NCI-H146 (cell line): ENCODE measurements around the gene MSL1.

Experiments
- DNase-seq: peaks from one replicate; lab custom pipeline; 2025; lab: John Stamatoyannopoulos, UW

The MSL1 gene

GRCh38 chr17:40121181-40122135, at the start of gene MSL1:
MSL1 (plus strand) TSS chr17:40121971; CDS start chr17:40122613, 642 bp downstream.
- peak; percentile 83 for DNase-seq

GRCh38 chr17:40072040-40072734, 49.6 kb upstream of the MSL1 start:
- peak; percentile 53 for DNase-seq

DNA sequence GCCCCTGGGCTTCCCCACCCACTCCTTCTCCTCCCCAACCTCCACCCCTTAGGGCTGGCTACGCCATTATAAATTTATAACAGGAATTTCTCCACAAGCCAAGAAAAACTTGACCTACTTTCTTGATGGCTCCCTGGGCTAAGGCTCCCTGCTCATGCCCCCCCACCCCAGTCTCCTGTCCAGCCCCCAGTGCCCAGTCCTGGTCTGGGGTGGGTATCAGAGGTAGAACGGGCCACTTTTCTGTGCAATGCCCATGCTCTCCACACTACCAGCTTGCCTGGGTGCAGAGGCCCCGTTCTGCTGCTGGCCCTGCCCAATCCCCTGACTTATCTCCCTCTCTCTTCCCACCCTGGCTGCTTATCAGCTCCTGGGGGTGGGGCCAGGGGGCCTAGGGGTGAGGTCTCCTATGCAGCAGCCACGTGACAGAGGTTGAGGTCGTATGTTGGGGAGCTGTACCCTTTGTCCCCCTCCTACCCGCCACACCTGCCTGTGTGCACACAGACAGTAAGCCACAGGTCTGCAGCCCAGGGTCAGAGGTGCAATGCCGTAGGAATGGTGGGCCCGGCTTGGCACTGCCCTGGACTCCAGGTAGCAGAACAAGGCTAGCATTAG, 48.9 kb upstream of the MSL1 start:
- DNase-seq, result no peak

DNA sequence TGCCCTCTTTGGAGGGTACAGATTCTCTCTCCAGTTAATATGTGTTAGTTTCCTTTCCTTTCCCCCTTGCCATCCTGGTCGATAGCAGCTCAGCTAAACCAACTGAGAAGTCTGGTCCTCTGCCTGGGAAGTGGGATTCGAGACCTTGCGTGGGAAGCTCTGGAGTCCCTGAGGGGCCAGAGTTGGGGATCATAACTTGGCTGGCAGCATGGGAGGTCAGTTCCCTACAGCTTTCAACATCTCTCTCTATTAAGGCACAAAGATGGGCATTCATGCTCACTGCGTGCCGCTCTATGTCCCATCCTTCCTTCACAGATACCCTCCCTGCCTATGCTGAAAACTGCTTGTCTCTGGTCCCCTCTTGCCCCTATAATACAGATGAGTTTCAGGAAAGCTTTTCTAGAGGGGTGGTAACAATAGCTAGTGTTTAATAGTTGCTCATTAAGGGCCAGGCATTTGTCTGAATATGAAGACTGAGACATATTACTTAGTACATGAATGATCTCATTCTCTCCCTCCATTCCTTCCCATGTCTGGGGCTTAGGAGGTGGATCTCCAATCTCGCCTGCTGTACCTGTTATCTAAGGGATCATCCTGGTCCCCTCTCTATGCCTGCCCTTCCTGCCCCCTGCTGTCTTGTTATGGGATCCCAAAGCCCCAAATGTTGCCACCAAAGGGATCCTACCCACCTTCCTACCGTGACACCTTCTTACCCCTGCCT, 48.2 kb upstream of the MSL1 start:
- DNase-seq, result no peak

DNA sequence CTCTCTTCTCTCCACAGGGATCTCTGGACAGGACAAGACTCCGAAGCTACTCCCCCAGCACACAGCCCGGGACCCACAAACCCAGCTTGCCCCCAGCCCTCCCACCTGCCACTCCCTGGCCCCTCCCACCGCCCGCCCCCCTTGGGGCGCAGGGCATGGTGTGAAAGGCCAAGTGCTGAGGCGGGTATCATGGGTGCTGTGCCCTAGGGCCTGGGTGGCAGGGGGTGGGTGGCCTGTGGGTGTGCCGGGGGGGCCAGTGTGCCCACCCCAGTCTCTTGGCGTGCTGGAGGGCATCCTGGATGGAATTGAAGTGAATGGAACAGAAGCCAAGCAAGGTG, 47.6 kb upstream of the MSL1 start:
- DNase-seq, result no peak

DNA sequence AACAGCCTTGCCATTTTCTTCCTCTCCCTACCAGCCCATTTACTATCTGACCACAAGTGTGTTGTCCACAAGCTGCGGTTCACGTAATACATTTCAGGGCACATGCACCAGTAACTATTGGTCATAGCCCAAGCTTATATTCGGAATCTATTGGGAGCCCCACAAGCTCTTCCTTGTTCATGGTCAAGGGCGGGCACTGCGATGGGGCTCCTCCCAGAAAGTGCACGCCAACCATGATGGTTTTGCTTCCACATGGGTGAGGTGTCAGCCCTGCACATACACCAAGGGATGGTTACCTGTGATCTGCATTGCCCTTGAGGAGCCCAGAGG, 46.9 kb upstream of the MSL1 start:
- no peak for DNase-seq

- peak; percentile 27 for DNase-seq
These were observed 46.4 kb upstream of the MSL1 start for GRCh38 chr17:40075201-40075941.

- no peak for DNase-seq
These were observed 45.8 kb upstream of the MSL1 start for GRCh38 chr17:40075942-40076498.

- DNase-seq, result no peak
These were observed 45.2 kb upstream of the MSL1 start for GRCh38 chr17:40076591-40076990.

DNA sequence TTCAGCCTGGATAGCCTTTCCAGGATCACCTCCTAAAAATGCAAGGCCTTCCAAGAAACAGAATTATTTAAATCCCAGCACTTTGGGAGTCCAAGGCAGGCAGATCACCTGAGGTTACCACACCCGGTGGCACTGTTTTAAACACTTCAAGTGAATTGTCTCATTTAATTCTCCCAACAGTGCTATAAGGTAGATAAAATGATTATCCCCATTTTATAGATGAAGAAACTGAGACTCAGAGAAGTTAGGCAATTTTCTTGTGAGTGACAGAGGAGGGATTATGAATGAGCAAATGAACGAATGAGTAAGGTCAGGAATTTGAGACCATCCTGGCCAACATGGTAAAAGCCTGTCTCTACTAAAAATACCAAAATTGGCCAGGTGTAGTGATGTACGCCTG, 42.2 kb upstream of the MSL1 start:
- no peak for DNase-seq

DNA sequence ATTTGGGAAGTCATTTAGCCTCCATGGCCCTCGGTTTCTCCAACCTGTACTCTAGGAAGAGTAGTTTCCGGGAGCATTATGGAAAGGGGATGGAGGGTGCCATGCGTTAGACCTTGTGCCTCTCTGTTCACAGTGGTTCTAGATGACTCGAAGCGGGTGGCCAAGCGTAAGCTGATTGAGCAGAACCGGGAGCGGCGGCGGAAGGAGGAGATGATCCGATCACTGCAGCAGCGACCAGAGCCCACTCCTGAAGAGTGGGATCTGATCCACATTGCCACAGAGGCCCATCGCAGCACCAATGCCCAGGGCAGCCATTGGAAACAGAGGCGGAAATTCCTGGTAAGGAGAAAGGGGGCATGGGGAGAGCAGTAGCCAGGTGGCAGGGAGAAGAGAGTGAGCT, 37.3 kb upstream of the MSL1 start:
- DNase-seq, result no peak

GRCh38 chr17:40086150-40087044, 35.4 kb upstream of the MSL1 start:
- DNase-seq, result peak; percentile 44

DNA sequence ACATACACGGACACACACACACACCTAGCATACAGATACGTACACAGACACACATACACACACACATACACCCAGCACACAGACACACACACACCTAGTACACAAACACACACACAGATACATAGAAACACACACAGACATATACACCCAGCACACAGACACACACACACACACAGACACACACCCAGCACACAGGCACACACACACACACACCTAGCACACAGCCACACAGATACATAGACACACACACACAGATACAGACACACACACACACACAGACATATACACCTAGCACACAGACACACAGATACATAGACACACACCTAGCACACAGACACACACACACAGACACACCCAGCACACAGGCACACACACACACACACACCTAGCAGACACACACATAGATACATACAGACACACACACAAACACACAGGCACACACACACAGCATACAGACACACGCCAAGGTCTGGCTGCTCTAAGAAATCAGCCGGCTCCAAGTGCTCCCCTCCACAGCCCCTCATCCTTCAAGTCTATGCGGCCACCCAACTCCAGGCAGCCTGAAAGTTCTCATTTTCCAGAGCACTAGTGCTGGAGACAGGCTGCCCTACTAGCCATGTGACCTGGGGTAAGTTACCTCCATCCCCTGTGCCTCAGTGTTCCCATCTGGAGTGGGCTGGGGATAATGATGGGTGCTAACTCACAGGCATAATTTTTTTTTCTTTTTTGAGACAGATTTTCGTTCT, 34.5 kb upstream of the MSL1 start:
- no peak for DNase-seq

DNA sequence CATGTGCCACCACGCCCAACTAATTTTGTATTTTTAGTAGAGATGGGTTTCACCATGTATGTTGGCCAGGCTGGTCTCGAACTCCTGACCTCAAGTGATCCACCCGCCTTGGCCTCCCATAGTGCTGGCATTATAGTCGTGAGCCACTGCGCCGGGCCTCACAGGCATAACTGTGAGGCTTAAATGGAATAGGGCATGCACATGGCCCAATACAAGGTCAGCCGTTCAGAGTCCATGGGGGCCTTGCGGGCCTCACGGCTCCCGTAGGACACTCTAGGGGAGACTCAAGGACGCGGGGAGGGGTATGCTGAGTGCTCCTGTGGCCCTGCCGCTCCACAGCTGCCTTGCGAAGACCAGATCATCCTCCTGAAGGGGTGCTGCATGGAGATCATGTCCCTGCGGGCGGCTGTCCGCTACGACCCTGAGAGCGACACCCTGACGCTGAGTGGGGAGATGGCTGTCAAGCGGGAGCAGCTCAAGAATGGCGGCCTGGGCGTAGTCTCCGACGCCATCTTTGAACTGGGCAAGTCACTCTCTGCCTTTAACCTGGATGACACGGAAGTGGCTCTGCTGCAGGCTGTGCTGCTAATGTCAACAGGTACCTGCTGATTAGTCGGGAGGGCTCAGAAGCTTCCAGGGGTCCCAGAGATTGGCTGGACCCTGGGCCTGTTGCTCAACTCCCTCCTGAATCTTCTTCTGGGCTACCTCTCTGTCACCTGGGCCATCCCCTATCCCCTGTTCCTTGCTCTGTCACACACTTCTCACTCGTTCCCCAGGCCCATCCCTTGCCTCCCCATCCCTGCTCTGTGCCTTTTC, 33.7 kb upstream of the MSL1 start:
- DNase-seq, result no peak

DNA sequence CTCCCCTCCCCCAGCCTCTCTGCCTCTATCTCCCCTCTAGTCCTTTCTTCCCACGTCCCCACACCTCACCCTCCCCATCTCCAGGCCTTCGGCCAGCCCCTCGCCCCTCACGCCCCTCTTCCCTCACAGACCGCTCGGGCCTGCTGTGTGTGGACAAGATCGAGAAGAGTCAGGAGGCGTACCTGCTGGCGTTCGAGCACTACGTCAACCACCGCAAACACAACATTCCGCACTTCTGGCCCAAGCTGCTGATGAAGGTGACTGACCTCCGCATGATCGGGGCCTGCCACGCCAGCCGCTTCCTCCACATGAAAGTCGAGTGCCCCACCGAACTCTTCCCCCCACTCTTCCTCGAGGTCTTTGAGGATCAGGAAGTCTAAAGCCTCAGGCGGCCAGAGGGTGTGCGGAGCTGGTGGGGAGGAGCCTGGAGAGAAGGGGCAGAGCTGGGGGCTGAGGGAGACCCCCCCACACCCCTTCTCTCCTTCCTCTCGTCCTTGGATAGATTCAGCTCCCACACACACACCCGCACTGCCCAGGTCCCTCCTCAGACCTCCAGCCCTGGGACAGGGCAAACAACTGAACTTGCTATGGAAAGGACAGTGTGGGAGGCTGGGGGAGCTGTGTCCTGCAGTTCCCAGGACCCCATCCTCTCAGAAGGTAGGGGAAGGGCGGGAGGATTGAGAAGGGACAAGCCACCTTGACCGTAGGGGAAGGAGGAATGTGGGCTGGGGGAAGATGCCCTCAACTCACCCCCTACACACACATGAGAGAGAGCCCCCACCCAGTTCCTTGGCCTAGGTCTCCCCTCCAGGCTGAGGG, 32.5 kb upstream of the MSL1 start:
- DNase-seq, result no peak

DNA sequence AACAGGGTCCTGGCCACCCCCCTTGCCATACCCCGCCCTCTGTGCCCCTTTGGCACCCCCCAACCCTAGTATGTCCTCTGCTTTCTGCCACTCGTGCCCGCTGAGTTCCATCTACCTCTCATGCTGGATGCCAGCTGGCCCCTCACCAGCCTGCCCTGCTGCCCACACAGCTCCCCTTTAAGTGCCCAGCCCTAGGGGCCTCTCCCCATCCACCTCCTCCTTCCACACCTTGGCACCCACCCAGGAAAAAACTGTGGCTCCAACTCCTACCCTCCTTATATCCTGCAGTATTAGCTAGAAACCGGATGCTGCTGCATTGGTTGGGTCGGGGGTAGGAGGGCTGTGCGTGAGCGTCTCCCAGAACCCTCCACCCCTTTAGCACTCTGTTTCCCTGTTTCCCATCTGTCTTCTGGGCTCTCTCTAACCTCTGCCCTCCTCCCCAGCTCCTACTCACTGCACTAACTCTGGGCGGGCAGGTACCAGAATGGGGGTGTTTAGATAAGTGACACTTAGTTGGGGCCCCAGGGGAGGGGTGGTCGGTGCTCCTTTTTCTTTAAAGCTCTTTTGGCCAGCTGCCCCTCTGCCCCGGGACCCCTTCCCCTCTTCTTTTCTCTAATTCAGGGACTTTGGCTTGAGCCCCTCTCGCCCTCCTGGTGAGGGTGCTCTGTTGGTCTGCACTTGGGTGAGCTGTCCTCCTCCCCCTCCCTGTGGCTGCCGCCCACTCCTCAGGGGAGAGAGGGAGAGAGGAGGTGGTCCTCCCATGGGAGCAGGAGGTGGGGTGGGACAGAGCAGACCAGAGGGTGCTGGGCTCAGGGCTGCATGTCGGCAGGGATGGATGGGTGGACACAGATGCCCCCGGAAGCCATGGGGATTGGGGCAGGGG, 31.3 kb upstream of the MSL1 start:
- DNase-seq, result no peak
